ENCODE results near the gene MMEL1. TPM values are rescaled to one million over a fixed set of nuclear protein-coding genes. Genes with fewer than 3 reads are reported as not detected.

Gene MMEL1
- total and polyA plus RNA-seq, 2 experiments from 2014 or later: 0.57 to 0.90 TPM

- TF ChIP-seq REST (IDR thresholded peaks at IDR 0.05; ENCODE audit: unreplicated experiment) (no peak), CREB1 (CRISPR knock-in tag; IDR thresholded peaks at IDR 0.05; ENCODE audit: low read depth) (no peak)
Observed at GRCh38 chr1:2636733-2637132, 3.9 kb upstream of the MMEL1 start (continued).

DNA sequence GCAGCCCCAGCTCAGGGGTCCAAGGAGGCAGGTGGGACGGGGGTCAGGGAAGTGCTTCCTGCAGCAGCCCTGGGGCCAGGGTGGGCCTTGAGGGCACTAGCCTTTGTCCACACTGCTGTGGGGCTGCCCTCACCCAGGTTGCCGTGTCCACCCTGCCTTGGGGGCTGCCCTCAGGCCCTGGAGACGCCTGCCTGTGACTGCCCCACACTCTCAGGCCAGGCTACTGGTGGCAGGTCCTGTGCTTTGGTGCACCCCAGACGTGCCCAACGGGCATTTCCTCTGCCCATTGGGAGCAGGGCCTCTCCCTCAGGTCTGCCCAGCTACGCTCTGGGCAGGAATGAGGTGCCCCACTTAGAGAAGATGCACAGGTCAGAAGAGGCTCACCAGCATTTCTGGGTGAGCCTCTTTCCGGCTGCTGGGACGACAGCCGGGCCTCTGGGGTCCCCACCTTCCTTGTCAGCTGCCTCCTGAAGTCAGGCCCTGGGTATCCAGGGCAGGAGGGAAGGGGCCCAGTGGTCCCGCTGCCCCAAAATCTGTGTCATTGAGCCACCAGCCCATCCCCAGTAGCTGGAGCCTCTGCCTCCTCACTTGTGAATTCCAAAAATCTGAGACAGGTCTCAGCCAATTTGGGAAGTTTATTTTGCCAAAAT lies 2.7 kb upstream of the MMEL1 start:
- Histone ChIP-seq H2AFZ (no peak overlapping the region), H3K27ac (ENCODE audit: low read depth) (no peak overlapping the region), H3K4me1 (ENCODE audit: insufficient read depth) (peaks cover 11% of the 10 kb centered on the region), H3K9me2 (ENCODE audit: insufficient read depth) (no peaks in the 10 kb centered on the region), H3K79me2 (replicated peaks; ENCODE audit: insufficient read depth) (no peaks in the 10 kb centered on the region), H3K27me3 (ENCODE audit: insufficient read depth) (peaks cover 22% of the 10 kb centered on the region), H4K20me1 (replicated peaks; ENCODE audit: insufficient read depth) (no peaks in the 10 kb centered on the region), H3F3A (replicated peaks; ENCODE audit: low read depth) (peaks cover 3% of the 10 kb centered on the region; the same call in 1 of the 2 replicates), H3K36me3 (ENCODE audit: insufficient read depth) (no peaks in the 10 kb centered on the region), H3K4me2 (no peak overlapping the region), H3K4me3 (no peak overlapping the region)
- Mint-ChIP-seq H3K4me1 (peaks cover 18% of the 10 kb centered on the region), H3K9me3 (peaks cover 36% of the 10 kb centered on the region), H3K27me3 (ENCODE audit: insufficient read depth, low read depth, poor library complexity) (peaks cover 46% of the 10 kb centered on the region), H3K27ac (no peak overlapping the region), H3K4me3 (no peak overlapping the region), H3K36me3 (ENCODE audit: low read depth) (peaks cover 17% of the 10 kb centered on the region)
- DNase-seq (ENCODE audit: low spot score): no peak
- ATAC-seq: no peak
- TF ChIP-seq ETS1 (IDR thresholded peaks at IDR 0.05) (no peak), ZNF114 (CRISPR knock-in tag; IDR thresholded peaks at IDR 0.05) (no peak), REST (IDR thresholded peaks at IDR 0.05; ENCODE audit: unreplicated experiment) (no peak), POLR2AphosphoS5 (IDR thresholded peaks at IDR 0.05; ENCODE audit: low read depth) (no peak), EZH2 (IDR thresholded peaks at IDR 0.05; ENCODE audit: low read depth, unreplicated experiment) (no peak), JUNB (IDR thresholded peaks at IDR 0.05; ENCODE audit: unreplicated experiment) (no peak)
- TF ChIP-seq, protein P1, sequence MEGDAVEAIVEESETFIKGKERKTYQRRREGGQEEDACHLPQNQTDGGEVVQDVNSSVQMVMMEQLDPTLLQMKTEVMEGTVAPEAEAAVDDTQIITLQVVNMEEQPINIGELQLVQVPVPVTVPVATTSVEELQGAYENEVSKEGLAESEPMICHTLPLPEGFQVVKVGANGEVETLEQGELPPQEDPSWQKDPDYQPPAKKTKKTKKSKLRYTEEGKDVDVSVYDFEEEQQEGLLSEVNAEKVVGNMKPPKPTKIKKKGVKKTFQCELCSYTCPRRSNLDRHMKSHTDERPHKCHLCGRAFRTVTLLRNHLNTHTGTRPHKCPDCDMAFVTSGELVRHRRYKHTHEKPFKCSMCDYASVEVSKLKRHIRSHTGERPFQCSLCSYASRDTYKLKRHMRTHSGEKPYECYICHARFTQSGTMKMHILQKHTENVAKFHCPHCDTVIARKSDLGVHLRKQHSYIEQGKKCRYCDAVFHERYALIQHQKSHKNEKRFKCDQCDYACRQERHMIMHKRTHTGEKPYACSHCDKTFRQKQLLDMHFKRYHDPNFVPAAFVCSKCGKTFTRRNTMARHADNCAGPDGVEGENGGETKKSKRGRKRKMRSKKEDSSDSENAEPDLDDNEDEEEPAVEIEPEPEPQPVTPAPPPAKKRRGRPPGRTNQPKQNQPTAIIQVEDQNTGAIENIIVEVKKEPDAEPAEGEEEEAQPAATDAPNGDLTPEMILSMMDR (conservative IDR thresholded peaks at IDR 0.05; ENCODE audit: low read depth in 2 of 2): no peak

Data from GM23338 (cell line).